GM18517 (cell line): ENCODE data around the gene TRO.
A peak's percentile ranks its signal among the peaks of the same experiment; 100 is the strongest.

Experiments used
- ATAC-seq: cut with Tn5 transposase; IDR thresholded peaks from one replicate; pipeline ENCODE4 v1.9.1; 2021; ENCODE audit warnings: mild to moderate bottlenecking, moderate library complexity; ENCODE audit not compliant: unreplicated experiment

TRO gene, protein sequence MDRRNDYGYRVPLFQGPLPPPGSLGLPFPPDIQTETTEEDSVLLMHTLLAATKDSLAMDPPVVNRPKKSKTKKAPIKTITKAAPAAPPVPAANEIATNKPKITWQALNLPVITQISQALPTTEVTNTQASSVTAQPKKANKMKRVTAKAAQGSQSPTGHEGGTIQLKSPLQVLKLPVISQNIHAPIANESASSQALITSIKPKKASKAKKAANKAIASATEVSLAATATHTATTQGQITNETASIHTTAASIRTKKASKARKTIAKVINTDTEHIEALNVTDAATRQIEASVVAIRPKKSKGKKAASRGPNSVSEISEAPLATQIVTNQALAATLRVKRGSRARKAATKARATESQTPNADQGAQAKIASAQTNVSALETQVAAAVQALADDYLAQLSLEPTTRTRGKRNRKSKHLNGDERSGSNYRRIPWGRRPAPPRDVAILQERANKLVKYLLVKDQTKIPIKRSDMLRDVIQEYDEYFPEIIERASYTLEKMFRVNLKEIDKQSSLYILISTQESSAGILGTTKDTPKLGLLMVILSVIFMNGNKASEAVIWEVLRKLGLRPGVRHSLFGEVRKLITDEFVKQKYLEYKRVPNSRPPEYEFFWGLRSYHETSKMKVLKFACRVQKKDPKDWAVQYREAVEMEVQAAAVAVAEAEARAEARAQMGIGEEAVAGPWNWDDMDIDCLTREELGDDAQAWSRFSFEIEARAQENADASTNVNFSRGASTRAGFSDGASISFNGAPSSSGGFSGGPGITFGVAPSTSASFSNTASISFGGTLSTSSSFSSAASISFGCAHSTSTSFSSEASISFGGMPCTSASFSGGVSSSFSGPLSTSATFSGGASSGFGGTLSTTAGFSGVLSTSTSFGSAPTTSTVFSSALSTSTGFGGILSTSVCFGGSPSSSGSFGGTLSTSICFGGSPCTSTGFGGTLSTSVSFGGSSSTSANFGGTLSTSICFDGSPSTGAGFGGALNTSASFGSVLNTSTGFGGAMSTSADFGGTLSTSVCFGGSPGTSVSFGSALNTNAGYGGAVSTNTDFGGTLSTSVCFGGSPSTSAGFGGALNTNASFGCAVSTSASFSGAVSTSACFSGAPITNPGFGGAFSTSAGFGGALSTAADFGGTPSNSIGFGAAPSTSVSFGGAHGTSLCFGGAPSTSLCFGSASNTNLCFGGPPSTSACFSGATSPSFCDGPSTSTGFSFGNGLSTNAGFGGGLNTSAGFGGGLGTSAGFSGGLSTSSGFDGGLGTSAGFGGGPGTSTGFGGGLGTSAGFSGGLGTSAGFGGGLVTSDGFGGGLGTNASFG (N-terminal part only)

DNA sequence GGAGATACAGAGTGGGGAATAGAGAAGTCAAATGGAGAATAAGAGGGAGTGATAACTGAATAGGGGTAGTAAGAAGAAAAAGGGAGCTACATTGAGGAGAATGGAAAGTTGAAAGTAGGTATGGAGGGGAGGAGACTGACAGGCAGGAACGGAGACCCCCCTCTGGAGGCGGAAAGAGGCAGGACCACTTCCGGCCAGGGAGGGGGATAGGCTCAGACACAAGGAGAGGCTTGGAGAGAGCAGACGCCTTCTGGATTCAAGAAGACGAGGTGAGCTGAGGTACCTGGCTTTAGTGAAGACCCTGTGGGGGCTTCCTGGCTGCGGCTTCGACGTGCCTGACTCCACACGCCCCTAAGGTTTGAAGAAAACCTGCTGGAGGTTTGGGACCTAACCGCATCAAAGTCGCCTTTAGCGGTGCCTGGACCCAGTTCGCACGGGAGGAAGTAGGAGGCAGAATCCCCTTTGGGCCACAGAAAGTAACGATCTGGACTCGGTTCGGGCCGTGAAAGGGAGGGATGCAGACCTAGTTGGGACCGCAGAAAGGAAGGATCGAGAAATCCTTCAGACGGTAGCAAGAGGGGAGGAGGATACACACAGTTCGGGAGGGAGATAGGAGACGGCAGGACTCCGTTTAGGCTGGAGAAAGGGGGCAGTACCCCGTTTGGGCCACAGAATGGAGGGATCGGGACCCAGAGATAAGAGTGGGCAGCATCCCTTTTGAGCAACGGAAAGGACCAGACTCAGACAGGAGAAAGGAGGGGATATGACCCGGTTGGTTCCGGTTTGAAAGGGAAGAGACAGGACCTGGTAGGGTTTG, at the start of gene TRO:
TSS of gene TRO (plus strand) at position 215 of the 817 bp plus-strand sequence. CDS start 1,423 bp downstream, outside the sequence.
- no peak for ATAC-seq

DNA sequence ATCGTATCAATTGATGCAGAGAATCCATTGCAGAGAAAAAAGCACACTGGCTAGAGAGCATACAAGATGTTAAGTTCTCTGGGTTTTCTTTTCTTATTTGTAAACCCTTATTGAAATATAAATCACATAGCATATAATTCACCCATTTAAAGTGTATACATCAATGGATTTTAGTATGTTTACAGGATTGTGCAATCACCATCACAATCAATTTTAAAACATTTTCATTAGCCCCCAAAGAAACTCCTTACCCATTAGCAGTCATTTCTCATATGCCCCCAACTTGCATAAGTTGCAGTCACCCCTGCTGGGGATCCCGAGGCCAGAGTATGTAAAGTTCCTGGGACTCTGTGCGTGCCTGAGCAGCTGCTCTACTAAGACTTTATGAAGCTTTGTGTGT, 34.9 kb upstream of the TRO start:
- ATAC-seq, result no peak

DNA sequence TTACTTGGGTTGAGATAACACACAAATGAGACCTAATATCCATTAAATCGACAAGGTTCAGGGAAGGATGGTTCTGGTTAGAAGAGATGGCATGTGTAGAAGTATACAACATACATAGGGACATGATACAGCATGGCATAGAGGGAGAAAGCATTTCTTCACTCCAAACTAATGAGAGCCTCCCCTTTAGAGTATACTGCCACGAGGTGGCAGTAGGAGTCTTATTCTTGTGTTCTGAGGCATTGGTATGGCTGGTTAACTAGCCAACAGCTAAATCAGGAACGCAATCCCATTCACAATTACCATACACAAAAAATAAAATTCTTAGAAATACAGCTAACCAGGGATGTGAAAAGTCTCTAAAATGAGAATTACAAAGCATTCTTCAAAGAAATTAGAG, 29.1 kb upstream of the TRO start:
- ATAC-seq, result no peak

DNA sequence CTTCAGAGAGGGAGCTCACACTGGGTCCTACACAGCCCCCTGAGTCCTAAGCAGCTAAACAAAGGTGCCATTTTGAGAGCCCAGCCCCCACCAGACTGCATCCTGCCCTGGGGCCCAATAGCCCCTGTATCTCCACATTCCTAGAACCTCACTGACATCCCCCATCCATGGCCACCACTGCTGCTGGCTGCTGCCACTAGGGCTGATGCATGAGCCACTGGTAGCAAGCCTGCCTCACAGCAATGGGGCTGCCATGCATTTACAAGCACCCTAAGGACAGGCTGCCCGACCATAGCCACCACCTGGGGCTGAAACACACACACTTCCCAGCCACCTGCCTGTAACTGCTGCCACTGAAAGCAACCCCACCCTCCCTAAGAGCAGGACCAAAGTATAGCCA, 26.5 kb upstream of the TRO start:
- ATAC-seq, result no peak

DNA sequence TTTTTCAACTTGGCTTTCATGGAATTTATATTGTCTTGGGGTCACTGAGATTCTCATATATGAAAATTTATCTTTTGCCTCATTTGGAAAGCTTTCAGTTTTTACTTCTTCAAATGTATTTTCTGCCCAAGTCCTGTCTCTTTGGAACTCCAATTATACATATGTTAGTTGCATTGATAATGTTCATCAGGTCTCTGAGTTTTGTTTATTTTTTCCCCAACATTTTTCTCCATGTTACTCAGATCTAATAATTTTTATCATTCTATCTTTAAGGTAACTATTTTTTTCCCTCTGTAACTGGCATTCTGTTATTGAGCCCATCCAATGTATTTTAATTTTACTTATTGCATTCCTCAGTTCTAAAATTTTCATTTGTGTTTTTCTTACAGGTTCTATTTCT, 10.7 kb upstream of the TRO start:
- no peak for ATAC-seq

DNA sequence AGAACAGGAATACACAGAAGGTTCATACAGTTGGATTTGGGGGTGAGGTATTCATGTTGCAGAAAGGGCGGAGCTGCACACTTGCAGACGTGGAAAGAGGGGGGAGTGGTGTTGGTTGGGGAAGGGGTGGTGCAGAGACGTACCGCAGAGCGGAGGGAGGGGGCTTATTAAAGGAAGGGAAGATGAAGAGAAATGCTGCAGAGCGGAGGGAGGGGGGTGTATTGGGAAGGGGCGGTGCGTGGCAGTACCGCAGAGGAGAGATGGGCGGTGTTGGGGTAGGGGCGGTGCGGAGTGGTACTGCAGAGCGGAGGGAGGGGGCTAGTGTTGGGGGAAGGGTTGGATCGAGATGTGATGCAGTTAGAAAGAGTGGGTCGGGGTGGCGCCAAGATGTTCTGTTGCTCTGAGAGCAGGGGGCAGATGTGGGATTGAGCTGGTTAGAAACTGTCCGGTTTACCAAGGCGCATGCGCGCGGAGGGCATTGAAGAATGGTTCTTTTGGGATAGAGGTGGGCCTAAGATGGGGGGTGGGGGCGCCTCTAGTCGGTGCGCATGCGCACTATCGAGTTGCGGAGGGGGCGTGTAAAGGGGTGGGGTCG, 900 bp downstream of the TRO start:
- ATAC-seq, result peak; percentile 66

DNA sequence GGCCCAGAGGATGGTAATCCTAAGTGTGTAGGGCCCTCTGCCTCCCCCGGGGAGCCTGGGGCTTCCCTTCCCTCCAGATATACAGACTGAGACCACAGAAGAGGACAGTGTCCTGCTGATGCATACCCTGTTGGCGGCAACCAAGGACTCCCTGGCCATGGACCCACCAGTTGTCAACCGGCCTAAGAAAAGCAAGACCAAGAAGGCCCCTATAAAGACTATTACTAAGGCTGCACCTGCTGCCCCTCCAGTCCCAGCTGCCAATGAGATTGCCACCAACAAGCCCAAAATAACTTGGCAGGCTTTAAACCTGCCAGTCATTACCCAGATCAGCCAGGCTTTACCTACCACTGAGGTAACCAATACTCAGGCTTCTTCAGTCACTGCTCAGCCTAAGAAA, 1.9 kb downstream of the TRO start:
- ATAC-seq, result no peak

DNA sequence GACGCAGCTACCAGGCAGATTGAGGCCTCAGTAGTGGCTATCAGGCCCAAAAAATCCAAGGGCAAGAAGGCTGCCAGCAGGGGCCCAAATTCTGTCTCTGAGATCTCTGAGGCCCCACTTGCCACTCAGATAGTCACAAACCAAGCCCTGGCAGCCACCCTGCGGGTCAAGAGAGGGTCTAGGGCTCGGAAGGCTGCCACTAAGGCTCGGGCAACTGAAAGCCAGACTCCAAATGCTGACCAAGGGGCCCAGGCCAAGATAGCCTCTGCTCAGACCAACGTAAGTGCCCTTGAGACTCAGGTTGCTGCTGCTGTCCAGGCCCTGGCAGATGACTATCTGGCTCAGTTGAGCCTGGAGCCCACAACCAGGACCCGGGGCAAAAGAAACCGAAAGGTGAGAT, 2.8 kb downstream of the TRO start:
- ATAC-seq, result no peak

DNA sequence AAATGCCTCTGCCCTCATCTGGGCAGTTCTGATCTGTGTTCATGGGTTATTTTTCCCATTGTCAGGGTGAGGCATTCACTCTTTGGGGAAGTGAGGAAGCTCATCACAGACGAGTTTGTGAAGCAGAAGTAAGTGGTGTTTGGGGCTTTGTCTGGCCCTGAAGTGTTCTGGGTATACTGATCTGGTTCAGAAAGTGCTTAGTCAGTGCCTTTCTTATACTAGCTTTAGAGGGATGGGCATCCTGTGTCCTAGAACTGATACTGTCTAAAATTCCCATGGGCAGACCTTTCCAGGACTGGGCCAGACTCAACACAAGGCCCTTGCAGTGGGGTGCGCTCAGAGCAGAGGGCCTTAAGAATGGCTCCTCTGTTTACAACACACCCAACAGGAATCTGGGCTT, 6.4 kb downstream of the TRO start:
- ATAC-seq, result no peak

DNA sequence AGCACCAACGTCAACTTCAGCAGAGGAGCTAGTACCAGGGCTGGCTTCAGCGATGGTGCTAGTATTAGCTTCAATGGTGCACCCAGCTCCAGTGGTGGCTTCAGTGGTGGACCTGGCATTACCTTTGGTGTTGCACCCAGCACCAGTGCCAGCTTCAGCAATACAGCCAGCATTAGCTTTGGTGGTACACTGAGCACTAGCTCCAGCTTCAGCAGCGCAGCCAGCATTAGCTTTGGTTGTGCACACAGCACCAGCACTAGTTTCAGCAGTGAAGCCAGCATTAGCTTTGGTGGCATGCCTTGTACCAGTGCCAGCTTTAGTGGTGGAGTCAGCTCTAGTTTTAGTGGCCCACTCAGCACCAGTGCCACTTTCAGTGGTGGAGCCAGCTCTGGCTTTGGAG, 8.3 kb downstream of the TRO start:
- no peak for ATAC-seq

DNA sequence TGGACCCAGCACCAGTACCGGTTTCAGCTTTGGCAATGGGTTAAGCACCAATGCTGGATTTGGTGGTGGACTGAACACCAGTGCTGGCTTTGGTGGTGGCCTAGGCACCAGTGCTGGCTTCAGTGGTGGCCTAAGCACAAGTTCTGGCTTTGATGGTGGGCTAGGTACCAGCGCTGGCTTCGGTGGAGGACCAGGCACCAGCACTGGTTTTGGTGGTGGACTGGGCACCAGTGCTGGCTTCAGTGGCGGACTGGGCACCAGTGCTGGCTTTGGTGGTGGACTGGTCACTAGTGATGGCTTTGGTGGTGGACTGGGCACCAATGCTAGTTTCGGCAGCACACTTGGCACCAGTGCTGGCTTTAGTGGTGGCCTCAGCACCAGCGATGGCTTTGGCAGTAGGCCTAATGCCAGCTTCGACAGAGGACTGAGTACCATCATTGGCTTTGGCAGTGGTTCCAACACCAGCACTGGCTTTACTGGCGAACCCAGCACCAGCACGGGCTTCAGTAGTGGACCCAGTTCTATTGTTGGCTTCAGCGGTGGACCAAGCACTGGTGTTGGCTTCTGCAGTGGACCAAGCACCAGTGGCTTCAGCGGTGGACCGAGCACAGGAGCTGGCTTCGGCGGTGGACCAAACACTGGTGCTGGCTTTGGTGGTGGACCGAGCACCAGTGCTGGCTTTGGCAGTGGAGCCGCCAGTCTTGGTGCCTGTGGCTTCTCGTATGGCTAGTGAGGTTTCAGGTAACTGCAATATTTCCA, 9.8 kb downstream of the TRO start:
- ATAC-seq, result no peak

DNA sequence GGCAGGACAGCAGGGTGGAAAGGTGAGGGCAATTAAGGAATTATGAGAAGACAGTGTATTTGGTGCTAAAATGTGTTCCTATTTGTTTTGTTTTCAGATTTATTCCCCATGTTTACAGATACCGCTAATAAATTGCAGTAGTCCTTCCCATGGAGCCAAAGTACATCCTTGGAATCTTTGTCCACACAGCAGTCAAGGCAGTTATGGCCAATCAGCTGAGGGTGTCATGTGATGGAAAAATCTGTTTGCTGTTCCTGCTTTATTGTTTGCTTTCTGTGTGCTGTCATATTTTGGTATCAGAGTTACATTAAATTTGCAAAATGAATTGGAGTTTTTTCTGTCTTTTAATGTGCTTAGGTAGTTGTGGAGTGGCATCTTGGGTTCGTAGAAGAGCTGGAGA, 10.5 kb downstream of the TRO start:
- no peak for ATAC-seq

DNA sequence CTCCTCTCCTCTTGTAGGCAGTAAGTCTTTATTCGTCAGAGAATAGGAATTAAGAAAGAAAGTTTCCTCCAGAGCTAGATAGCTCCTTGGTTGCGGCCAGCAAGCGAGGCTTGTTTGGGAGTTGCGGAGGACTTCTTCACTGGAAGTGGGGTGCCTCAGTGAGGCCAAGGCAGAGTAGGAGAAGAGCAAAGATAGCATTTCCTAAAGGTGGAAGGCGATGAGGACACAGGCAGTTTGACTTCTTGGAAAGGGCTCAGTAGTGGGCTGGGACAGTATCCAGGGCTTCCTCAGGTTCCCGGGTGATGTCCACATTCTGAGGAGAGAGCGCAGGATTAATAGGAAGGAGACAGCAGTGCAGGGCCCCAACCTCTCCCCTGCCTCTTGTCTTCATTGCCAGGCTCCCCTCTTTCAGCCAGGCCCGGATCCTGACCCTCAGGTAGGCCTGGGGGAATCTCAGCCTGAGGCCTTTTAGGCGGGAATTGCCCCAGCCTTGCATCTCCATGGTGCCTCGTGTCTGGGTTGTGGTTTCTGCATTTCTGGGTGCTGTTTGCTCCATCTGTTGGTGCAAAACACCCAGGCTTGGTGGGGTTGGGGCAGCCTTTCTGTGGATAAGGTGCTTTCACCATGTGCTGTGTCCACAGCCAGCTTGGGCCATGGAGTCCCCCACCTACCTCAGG, 12.7 kb downstream of the TRO start:
- no peak for ATAC-seq

DNA sequence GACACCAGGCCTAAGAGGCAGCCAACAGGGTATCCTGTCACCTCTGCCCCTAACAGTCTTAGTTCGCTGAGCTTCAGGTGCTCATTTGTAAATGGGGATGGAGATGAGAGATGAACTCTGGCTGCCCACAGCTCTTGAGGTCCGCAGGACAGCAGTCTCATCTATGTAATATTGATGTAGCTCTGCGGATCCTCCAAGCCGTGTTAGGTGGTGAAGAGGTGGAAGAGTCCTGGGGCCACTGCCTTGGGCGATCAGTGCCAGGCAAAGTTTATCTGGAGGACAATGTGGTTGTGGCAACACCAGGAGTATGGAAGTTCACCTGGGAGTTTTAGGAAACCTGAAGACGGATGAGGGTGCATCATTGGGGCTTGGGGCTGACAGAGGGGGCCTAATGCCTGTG, 13.4 kb downstream of the TRO start:
- ATAC-seq, result no peak

DNA sequence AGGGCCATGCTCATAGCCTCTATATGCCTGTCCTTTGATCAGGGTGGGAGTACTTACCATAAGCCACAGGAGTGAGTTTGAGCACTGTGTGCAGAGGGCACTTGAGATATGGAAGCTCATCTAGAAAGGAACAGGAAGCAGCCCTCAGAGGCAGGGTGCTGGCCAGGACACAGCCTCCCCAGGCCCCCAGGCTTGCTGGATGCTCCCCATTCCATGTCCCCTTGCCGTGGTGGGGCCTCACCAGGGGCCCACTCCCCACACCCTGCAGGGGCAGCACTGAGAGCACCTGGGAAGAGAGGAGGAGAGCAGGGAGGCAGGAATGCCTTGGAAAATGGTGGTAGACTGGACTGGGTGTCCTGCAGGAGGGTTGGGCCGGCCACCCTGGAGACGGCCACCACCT, 14.3 kb downstream of the TRO start:
- no peak for ATAC-seq

DNA sequence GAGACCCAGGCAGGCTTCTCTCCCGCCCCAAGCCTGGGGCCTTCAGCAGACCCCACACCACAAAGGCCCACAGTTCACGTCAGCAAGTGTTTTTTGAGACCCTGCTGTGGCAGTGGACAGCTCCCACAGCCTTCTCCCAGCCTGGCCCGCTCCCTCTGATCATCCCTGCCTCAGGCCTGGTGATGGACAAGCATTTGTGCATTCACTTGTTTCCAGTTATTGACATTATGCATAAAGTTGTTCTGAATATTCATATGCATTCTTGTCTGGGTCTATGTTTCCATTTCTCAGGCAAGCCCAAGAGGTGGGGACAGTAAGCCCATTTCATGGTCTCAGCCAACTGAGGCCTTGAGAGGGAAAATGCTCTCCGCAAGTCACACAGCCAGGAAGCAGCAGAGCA, 14.7 kb downstream of the TRO start:
- no peak for ATAC-seq

DNA sequence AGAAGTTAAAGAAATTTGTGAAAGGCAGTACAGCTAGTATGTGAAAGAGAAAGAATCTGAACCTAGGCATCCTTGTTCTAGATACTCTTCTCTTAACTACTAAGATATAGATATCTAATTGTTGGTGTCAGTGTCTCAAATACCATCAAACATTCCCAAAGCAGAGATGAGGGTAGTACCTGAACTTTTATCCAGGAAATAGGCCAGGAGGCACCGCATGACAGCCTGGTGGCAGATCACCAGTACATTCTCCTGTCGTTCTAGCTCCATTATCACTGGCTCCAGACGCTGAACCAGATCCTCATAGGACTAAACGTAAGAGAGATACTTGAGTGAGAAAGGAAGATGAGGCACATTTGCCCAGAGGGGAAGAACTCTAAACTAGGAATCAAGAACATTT, 16.8 kb downstream of the TRO start:
- no peak for ATAC-seq

DNA sequence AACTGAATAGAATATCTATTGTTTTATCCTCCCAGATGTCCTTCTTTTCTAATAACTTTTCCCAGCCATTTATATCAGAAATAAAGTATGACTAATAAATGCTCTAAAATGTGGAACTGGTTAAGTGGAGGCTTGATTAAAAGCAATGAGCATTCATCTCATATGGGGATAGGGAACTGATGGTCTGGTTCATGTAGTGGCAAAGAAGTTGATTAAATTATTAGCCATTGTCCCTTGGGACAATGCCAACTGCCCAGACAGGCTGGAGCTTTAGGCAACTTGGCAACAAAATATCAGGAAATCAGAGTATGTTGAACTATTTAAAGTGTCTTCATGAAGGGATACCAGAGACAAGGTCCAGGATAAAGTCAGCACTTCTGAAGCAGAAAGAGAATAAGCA, 24.2 kb downstream of the TRO start:
- no peak for ATAC-seq

DNA sequence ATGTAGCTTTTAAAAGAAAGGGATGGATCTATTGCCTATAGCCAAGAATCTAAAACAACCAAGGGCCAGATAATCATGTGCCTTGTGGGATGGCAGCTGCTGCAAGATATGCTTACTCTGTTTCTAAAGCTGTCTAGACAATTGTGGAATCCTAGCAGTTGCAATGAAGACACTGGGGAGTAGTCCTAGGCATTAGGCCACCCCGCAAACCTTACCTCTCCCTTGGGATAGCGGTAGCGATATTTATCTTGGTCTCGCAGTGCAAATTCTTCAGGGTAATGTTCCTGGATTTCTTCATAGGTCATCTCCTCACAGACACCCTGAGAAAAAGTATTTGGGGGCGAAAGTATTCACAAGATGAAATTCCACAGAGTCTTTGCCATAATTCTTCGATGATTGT, 24.6 kb downstream of the TRO start:
- no peak for ATAC-seq
